HG02885 (cell line): ENCODE measurements around the gene ATP7A.
"Not testable (repeated sequence)": the region's sequence is repeated elsewhere in the genome, so short reads cannot be mapped to it uniquely, and the experiment has no call there.

Source experiments
- ATAC-seq: cut with Tn5 transposase; IDR thresholded peaks from one replicate; pipeline ENCODE4 v1.9.1; 2021; ENCODE audit warnings: mild to moderate bottlenecking; ENCODE audit not compliant: unreplicated experiment, poor library complexity

ATP7A gene

GRCh38 chrX:77938083-77938680, 27.7 kb downstream of the ATP7A start:
- ATAC-seq: no peak

- ATAC-seq: not testable (repeated sequence)
These were observed 34.5 kb downstream of the ATP7A start for GRCh38 chrX:77945031-77945430.

GRCh38 chrX:77945910-77946545, 35.5 kb downstream of the ATP7A start:
- no peak for ATAC-seq

DNA sequence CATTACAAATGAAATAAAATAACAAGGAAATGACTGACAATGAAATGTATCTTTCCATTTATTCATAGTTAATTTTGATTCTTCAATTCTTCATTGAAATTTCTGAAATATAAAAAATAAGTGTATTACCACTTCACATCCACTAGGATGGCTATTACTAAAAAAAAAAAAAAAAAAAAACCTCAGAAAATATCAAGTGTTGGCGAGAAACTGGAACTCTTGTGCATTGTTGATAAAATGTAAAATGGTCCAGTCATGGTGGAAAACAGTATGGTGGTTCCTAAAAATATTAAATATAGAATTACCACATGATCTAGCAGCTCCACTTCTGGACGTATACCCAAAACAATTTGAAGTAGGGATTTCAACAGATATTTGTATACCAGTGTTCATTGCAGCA, 36.1 kb downstream of the ATP7A start:
- no peak for ATAC-seq

DNA sequence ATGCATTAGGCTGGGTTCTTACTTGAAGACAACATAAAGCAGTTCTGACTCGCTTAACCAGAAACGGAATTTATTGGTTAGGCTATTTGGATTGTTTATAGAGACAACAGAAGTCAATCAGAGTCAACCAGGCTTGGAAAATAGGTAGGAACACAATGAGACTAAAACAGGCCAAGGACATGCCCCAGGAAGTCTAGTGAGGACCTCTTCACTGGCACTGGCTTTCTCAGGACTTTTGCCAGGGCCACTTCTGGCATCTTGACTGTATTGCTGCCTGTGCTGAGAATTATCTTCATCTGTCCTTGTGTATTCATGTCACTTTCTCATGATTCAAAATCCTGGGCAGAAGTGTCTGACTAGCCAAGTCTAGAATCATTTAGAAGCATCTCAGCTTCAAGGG, 39.3 kb downstream of the ATP7A start:
- ATAC-seq: no peak

- ATAC-seq: no peak
These were observed 41.7 kb downstream of the ATP7A start for GRCh38 chrX:77952173-77952572.

DNA sequence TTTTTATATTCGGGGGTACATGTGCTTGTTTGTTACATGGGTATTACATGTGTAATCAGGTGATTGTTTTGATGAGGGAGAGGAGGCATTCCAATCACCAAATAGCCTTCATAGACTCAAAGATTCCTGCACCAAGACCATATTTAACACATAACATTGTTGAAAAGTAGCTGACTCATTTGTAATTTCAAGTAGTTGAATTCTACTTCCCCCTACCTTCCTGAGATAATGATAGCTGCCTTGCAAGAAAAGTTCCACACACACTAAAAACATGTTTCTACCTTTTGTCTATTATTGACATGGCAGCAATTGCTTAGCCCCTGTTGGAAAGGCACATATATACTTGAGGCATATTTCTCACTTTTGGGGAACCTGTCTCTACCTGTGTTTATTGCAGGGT, 42.8 kb downstream of the ATP7A start:
- no peak for ATAC-seq

DNA sequence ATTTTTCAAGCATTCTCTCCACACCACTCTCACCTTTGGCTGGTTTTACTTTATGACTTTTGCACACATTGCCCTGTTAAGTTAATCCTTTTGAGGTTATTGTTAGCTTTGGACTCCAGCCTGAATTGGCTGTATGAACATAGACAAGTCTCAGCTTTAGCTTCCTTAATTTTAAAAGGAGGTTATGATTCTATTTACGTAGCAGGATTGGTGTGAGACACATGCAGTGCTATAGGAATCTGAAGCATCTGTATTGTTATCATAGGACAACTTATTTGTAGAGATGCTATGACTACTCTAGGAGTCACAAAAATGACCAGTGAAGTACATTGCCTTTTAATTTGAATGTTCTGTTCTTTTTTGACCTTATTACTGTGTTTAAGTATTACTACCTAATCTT, 43.2 kb downstream of the ATP7A start:
- no peak for ATAC-seq

GRCh38 chrX:77960567-77960966, 50.1 kb downstream of the ATP7A start:
- ATAC-seq: no peak

DNA sequence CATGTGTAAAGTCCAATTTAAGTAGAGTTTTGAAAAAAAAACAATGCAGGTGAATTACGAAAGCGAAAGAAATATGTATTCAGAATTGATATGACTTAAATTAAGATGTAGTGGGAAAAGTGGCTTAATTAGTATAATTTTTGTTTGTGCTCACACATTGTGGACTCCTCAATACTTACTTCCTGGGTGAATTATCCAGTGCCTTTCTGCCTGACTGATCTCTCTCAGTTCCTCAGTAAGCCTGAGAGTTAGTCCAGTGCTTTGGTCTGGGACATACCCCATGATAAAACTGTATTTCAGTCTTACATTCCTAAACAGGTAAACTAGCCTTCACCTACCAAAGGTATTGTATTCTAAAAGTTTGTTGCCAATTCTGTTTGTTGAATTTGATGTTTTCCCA, 50.6 kb downstream of the ATP7A start:
- ATAC-seq: no peak

- no peak for ATAC-seq
These were observed 51.8 kb downstream of the ATP7A start for GRCh38 chrX:77962068-77962902.

DNA sequence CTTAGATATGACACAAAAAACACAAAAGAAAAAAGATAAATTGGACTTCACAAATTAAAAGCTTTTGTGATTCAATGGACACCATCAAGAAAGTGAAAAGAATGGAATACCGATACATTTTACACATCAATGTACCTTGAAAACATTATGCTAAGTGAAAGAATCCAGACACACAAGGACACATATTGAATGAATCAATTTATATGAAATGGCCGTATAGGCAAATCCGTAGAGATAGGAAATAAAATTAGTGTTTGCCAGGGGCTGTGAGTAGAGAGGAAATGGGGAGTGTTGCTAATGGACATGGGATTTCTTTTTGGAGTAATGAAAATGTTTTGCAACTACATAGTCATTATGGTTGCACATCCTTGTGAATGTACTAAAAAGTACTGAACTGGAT, 55.9 kb downstream of the ATP7A start:
- no peak for ATAC-seq

GRCh38 chrX:77967631-77968030, 57.1 kb downstream of the ATP7A start:
- ATAC-seq: no peak

GRCh38 chrX:77969538-77969937, 59.0 kb downstream of the ATP7A start, which contains the start of gene PGAM4:
PGAM4 (minus strand) TSS chrX:77969638; CDS start chrX:77969638, 0 bp downstream.
- no peak for ATAC-seq

DNA sequence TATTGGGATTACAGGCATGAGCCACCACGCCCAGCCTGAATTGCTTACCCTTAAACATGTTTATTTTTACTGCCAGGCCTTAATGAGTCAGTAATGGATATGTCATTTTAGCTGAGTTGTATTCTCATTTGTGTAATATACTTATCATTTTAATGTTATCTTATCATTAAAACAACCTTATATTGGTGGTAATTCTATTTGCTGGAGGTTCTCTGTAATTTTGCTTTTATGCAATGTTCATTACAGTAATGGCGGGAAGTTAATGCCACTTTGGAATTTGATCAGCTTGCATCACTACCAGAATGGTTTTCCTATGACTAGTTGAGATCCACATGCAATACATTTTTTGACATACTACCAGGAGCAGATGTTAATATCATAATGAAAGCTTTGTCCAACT, 65.3 kb downstream of the ATP7A start:
- no peak for ATAC-seq

DNA sequence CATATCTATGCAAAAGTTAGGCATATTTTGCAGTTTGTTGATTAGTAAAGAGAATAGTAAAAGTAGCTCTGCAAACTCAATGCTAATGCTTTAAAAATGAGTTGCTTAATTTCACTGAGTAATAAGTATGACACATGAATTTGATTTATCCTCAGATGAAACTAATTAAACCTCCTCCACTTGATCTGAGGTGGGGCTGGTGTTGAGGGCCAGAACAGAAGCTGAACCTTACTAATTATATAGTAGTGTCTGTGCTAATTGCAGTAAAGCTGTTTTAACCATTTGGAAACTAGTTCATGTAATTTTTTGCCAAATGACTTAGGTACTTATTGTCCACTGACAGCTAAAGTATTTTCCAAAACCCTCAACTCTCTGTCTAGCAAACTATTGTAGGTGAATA, 66.6 kb downstream of the ATP7A start:
- ATAC-seq: no peak

DNA sequence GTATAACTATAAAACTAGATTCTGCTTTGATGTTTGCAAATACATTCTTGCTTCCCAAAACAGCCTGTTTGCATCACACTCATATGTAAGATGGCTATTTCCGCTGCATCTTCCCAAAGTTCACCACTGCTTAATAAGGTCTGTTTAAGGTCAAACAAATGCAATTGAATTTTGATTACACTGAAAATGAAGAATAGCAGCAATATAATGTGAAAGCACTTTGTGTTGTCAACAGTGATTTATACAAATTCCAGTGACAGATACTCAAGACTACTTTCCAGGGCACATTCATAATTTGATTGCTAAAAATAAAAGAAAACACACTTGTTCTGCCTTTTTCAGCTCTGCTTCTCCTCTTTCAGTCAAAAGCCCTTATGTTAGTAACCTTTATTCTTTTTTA, 67.0 kb downstream of the ATP7A start:
- no peak for ATAC-seq

- no peak for ATAC-seq
These were observed 69.4 kb downstream of the ATP7A start for GRCh38 chrX:77979870-77980269.

GRCh38 chrX:78011846-78012245, 101.4 kb downstream of the ATP7A start:
- no peak for ATAC-seq

- no peak for ATAC-seq
These were observed 109.3 kb downstream of the ATP7A start for GRCh38 chrX:78019586-78020483.
